ENCODE measurements around the gene XPO6. TPM values are rescaled to one million over a fixed set of nuclear protein-coding genes. Genes with fewer than 3 reads are reported as not detected.

The XPO6 gene
- total RNA-seq, 1 donor from 2014 or later: 84.8 TPM

- H3K36me3 ChIP-seq (ENCODE audit: control insufficient read depth, insufficient read depth, low read length): peaks cover 39% of the 10 kb centered on the region
- FAIRE-seq: no peak
- no peak for DNase-seq (ENCODE audit: low read depth)
- no peak overlapping the region for H3K4me3 ChIP-seq (ENCODE audit: low read depth, low read length)
- H3K27me3 ChIP-seq (ENCODE audit: control insufficient read depth, insufficient read depth, low read length): no peaks in the 10 kb centered on the region
- TF ChIP-seq, protein P1, sequence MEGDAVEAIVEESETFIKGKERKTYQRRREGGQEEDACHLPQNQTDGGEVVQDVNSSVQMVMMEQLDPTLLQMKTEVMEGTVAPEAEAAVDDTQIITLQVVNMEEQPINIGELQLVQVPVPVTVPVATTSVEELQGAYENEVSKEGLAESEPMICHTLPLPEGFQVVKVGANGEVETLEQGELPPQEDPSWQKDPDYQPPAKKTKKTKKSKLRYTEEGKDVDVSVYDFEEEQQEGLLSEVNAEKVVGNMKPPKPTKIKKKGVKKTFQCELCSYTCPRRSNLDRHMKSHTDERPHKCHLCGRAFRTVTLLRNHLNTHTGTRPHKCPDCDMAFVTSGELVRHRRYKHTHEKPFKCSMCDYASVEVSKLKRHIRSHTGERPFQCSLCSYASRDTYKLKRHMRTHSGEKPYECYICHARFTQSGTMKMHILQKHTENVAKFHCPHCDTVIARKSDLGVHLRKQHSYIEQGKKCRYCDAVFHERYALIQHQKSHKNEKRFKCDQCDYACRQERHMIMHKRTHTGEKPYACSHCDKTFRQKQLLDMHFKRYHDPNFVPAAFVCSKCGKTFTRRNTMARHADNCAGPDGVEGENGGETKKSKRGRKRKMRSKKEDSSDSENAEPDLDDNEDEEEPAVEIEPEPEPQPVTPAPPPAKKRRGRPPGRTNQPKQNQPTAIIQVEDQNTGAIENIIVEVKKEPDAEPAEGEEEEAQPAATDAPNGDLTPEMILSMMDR (IDR thresholded peaks at IDR 0.05; ENCODE audit: insufficient read depth, low read length, severe bottlenecking): no peak
Measured at GRCh38 chr16:28131743-28132393, 79.9 kb downstream of the XPO6 start.

- no peak overlapping the region for H3K4me3 ChIP-seq (ENCODE audit: low read depth, low read length)
- no peak for FAIRE-seq
- H3K27me3 ChIP-seq (ENCODE audit: control insufficient read depth, insufficient read depth, low read length): no peaks in the 10 kb centered on the region
- DNase-seq (ENCODE audit: low read depth): no peak
- peaks cover 40% of the 10 kb centered on the region for H3K36me3 ChIP-seq (ENCODE audit: control insufficient read depth, insufficient read depth, low read length)
- TF ChIP-seq, protein P1 (IDR thresholded peaks at IDR 0.05; ENCODE audit: insufficient read depth, low read length, severe bottlenecking): no peak
Measured at GRCh38 chr16:28131181-28131580, 80.6 kb downstream of the XPO6 start.

- H3K4me3 ChIP-seq (ENCODE audit: low read depth, low read length): no peak overlapping the region
- H3K36me3 ChIP-seq (ENCODE audit: control insufficient read depth, insufficient read depth, low read length): peaks cover 43% of the 10 kb centered on the region
- FAIRE-seq: no peak
- no peak for DNase-seq (ENCODE audit: low read depth)
- H3K27me3 ChIP-seq (ENCODE audit: control insufficient read depth, insufficient read depth, low read length): no peaks in the 10 kb centered on the region
- TF ChIP-seq, protein P1 (IDR thresholded peaks at IDR 0.05; ENCODE audit: insufficient read depth, low read length, severe bottlenecking): no peak
Measured at GRCh38 chr16:28130099-28131088, 81.4 kb downstream of the XPO6 start.

DNA sequence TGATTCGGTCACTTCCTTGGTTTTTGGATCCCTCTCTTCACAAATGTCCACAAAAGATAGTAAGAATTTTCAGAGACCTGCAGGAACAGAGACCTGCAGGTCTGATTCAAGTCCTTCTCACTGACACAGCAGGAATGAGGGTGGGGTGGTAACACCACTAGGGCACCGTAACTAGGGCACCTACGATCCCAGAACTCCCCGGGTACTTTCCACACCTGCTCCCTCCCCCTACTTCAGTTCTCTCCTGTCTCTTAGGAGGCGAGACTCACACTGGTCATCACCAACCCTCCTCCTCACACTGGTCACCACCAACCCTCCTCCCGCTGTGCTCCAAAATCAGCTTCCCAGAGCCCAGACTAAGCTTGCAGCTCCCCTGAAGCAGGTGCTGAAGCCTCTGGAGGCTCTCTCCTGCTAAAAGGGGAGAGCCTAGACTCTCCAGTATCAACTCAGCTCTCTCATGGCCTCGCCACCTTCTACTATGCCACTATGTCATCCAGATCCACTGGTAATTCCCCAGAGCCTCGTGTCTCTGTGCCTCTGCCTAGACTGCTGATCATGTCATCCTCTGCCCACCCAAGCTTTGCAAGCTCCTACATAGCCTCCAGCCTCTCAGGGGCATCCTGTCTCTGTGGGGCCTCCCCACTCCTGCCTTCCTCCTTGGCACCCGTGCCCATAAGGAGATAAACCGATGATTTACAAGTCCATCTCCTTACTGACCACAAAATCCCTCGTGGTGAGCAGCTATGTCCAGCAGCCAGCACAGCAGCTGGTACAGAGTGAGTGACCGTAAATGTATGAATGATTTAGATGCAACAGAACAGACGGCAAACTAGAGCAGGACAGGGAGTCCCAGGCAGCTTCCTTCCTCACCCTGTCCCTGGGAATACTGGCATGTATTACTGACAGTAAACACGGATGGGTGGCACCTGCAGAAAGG lies 84.8 kb downstream of the XPO6 start:
- peaks cover 45% of the 10 kb centered on the region for H3K36me3 ChIP-seq (ENCODE audit: control insufficient read depth, insufficient read depth, low read length)
- FAIRE-seq (no peak), DNase-seq (ENCODE audit: low read depth) (no peak)
- no peaks in the 10 kb centered on the region for H3K27me3 ChIP-seq (ENCODE audit: control insufficient read depth, insufficient read depth, low read length)
- TF ChIP-seq, protein P1 (IDR thresholded peaks at IDR 0.05; ENCODE audit: insufficient read depth, low read length, severe bottlenecking): no peak
- no peak overlapping the region for H3K4me3 ChIP-seq (ENCODE audit: low read depth, low read length)

GRCh38 chr16:28125592-28125991 lies 86.2 kb downstream of the XPO6 start:
- no peaks in the 10 kb centered on the region for H3K27me3 ChIP-seq (ENCODE audit: control insufficient read depth, insufficient read depth, low read length)
- TF ChIP-seq, protein P1 (IDR thresholded peaks at IDR 0.05; ENCODE audit: insufficient read depth, low read length, severe bottlenecking): no peak
- H3K4me3 ChIP-seq (ENCODE audit: low read depth, low read length): no peak overlapping the region
- FAIRE-seq: no peak
- peaks cover 44% of the 10 kb centered on the region for H3K36me3 ChIP-seq (ENCODE audit: control insufficient read depth, insufficient read depth, low read length)
- no peak for DNase-seq (ENCODE audit: low read depth)

Measured in bronchial epithelial cell (primary cell).